Activated T-helper 2 cell treated with anti-CD3 and anti-CD28 coated beads, Interferon-gamma antibody, Interleukin-2, Interleukin-4, amounts not matched to agents 10 μg/mL and 5 μg/mL and 100 μg/mL, durations not matched to agents 14 hours and 24 hours and 36 hours (primary cell): ENCODE measurements around the gene OOSP4B. TPM values are rescaled to one million over a fixed set of nuclear protein-coding genes. Genes with fewer than 3 reads are reported as not detected.
"Not testable (repeated sequence)": the region's sequence is repeated elsewhere in the genome, so short reads cannot be mapped to it uniquely, and the experiment has no call there.

ENCODE experiments used
- DNase-seq: peaks from one replicate; pipeline ENCODE4 v3.0.0; 2021; ENCODE audit warnings: low spot score
- H3K27ac Mint-ChIP-seq: one replicate; pipeline ENCODE4 v1.8.0; 2021; ENCODE audit warnings: mixed read lengths
- H3K27me3 Mint-ChIP-seq: one replicate; pipeline ENCODE4 v1.8.0; 2021; ENCODE audit warnings: low read depth, mixed read lengths
- H3K36me3 Mint-ChIP-seq: one replicate; pipeline ENCODE4 v1.8.0; 2021; ENCODE audit warnings: low read depth, mixed read lengths
- H3K4me1 Mint-ChIP-seq: one replicate; pipeline ENCODE4 v1.8.0; 2021; ENCODE audit warnings: low read depth, mixed read lengths
- H3K4me3 Mint-ChIP-seq: one replicate; pipeline ENCODE4 v1.8.0; 2021; ENCODE audit warnings: low read depth, mild to moderate bottlenecking, moderate library complexity, mixed read lengths
- H3K9me3 Mint-ChIP-seq: one replicate; pipeline ENCODE4 v1.8.0; 2021; ENCODE audit warnings: mixed read lengths
- intact Hi-C: fragments of 100-400 bp; cut with micrococcal nuclease; formaldehyde crosslinking; loops from one replicate; pipeline ENCODE4 v1.15.1; 2023
- total RNA-seq: library from RNA; stranded (reverse); gene quantifications from 2 replicates; pipeline ENCODE4 v1.2.3, GENCODE V29; 2022

The OOSP4B gene
- total RNA-seq, 1 donor from 2014 or later = not detected

DNA sequence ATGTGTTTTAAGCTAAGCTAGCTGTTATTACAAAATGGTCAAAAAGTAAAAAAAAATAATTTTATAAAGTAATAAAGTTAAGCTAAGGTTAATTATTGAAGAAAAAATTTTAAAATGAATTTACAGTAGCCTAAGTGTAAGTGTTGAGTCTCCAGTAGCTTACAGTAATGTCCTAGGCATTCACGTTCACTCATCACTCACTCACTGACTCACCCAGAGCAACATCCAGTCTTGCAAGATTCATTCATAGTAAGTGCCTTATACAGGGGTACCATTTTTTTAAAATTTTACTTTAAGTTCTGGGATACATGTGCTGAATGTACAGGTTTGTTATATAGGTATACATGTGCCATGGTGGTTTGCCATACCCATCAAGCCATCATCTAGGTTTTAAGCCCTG lies 11.6 kb upstream of the OOSP4B start:
- intact Hi-C loops = no loop called here
- no peaks in the 10 kb centered on the region for H3K9me3 Mint-ChIP-seq
- H3K4me1 Mint-ChIP-seq = peaks cover 4% of the 10 kb centered on the region
- no peak for DNase-seq
- H3K36me3 Mint-ChIP-seq = no peaks in the 10 kb centered on the region
- no peak overlapping the region for H3K4me3 Mint-ChIP-seq
- H3K27me3 Mint-ChIP-seq = peaks cover 4% of the 10 kb centered on the region
- no peak overlapping the region for H3K27ac Mint-ChIP-seq

DNA sequence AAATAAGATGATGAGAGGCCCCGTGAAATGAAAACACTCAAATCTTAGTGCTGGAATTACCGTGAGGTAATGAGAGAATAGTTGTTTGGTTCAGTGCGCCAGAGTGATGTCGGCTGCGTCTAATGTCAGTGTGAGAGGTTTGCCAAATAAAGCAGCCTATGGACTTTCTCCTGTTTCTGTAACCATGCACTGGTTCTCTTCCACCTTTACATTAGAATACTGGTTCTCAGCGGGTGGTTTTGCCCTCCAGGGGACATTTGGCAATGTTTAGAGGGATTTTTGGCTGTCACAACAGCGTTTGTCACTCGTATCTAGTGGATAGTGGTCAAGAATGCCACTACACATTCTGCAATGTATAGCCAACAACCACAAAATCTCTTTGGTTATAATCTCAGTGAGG lies 1.1 kb downstream of the OOSP4B start:
- intact Hi-C loops = no loop called here
- Mint-ChIP-seq H3K4me1 (no peaks in the 10 kb centered on the region), H3K27me3 (peaks cover 1% of the 10 kb centered on the region), H3K36me3 (no peaks in the 10 kb centered on the region), H3K9me3 (no peaks in the 10 kb centered on the region), H3K27ac (no peak overlapping the region), H3K4me3 (no peak overlapping the region)
- DNase-seq = no peak

DNA sequence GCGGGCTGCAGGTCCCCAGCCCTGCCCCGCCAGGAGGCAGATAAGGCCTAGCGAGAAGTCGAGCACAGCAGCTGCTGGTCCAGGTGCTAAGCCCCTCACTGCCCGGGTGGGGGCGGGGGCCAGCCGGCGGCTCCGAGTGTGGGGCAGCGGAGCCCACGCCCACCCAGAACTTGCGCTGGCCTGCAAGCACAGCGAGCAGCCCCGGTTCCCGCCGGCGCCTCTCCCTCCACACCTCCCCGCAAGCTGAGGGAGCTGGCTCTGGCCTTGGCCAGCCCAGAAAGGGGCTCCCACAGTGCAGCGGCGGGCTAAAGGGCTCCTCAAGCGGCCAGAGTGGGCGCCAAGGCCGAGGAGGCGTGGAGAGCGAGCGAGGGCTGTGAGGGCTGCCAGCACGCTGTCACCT lies 3.4 kb downstream of the OOSP4B start:
- H3K4me1 Mint-ChIP-seq, H3K4me3 Mint-ChIP-seq, H3K9me3 Mint-ChIP-seq, H3K27me3 Mint-ChIP-seq, H3K36me3 Mint-ChIP-seq, intact Hi-C loops, DNase-seq, H3K27ac Mint-ChIP-seq: not testable (repeated sequence)

DNA sequence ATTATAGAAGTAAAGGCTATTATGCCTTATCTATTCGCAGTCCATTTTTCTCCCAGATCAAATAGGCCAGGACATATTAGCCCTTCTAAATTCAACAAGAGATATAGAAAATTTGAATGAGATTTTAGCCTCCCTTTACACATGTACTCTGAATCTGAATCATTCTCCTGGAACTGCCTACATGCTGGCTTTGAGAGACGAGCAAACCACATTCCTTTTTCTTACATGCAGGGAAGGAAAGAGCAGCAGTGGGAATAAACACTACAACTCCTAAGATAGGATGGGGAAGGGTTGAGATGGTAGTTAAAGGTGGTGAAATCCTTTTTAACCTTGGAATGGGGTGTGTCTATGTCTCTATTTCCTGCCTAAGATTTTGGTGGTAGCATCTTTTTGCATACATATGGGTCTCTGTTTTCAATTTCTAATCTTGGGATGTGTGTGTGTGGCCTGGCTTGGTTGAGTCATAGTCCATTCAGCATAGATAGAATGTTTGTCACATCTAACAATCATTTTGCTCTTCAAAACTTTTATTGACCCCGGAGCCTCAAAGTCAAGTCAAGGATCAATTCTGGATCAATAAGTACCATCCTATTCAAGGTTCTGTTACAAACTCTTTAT lies 12.1 kb downstream of the OOSP4B start:
- Mint-ChIP-seq H3K27me3 (no peaks in the 10 kb centered on the region), H3K36me3 (no peaks in the 10 kb centered on the region), H3K4me3 (no peak overlapping the region), H3K27ac (no peak overlapping the region), H3K9me3 (no peaks in the 10 kb centered on the region), H3K4me1 (no peaks in the 10 kb centered on the region)
- intact Hi-C loops = no loop called here
- no peak for DNase-seq

DNA sequence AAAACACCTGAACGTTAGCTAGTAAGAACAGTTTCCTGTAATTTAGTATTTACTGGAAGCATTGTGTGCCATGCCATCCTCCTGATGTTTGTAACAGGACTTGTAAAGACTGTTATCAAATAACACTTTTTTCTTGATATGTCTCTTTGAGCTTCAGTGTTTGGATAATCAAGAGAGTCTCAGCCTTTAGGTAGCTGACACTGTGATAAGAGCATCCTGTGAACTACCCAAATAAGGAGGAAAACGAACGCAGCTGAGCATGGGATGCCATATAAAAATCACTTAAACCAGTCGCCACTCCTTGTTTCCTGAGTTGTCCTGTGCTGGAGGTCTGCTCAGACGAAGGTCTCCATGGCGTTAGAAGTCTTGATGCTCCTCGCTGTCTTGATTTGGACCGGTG lies 23.1 kb downstream of the OOSP4B start, which contains the start of gene OOSP2:
OOSP2 (plus strand) TSS at position 301 of the 400 bp plus-strand sequence; CDS start at position 352, 51 bp downstream.
- no peak within 1 kb of the TSS for H3K27ac Mint-ChIP-seq
- no peak within 1 kb of the TSS for H3K4me3 Mint-ChIP-seq
- H3K9me3 Mint-ChIP-seq = no peaks in the 10 kb centered on the region

DNA sequence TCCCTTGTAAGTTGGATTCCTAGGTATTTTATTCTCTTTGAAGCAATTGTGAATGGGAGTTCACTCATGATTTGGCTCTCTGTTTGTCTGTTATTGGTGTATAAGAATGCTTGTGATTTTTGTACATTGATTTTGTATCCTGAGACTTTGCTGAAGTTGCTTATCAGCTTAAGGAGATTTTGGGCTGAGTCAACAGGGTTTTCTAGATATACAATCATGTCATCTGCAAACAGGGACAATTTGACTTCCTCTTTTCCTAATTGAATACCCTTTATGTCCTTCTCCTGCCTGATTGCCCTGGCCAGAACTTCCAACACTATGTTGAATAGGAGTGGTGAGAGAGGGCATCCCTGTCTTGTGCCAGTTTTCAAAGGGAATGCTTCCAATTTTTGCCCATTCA lies 33.4 kb downstream of the OOSP4B start:
- H3K27me3 Mint-ChIP-seq, H3K4me1 Mint-ChIP-seq, H3K36me3 Mint-ChIP-seq, H3K4me3 Mint-ChIP-seq, H3K27ac Mint-ChIP-seq, intact Hi-C loops, H3K9me3 Mint-ChIP-seq, DNase-seq: not testable (repeated sequence)

More for the DNA sequence above, 23.1 kb downstream of the OOSP4B start, which contains the start of gene OOSP2:
- no peak for DNase-seq
- Mint-ChIP-seq H3K36me3 (no peaks in the 10 kb centered on the region), H3K27me3 (no peaks in the 10 kb centered on the region), H3K4me1 (no peaks in the 10 kb centered on the region)
- intact Hi-C loops = no loop called here

DNA sequence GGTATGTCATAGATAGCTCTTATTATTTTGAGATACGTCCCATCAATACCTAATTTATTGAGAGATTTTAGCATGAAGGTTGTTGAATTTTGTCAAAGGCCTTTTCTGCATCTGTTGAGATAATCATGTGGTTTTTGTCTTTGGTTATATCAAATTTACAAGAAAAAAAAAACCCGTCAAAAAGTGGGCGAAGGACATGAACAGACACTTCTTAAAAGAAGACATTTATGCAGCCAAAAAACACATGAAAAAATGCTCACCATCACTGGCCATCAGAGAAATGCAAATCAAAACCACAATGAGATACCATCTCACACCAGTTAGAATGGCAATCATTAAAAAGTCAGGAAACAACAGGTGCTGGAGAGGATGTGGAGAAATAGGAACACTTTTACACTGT lies 33.9 kb downstream of the OOSP4B start:
- H3K36me3 Mint-ChIP-seq, intact Hi-C loops, H3K4me3 Mint-ChIP-seq, H3K27me3 Mint-ChIP-seq, H3K4me1 Mint-ChIP-seq, H3K27ac Mint-ChIP-seq, H3K9me3 Mint-ChIP-seq, DNase-seq: not testable (repeated sequence)

DNA sequence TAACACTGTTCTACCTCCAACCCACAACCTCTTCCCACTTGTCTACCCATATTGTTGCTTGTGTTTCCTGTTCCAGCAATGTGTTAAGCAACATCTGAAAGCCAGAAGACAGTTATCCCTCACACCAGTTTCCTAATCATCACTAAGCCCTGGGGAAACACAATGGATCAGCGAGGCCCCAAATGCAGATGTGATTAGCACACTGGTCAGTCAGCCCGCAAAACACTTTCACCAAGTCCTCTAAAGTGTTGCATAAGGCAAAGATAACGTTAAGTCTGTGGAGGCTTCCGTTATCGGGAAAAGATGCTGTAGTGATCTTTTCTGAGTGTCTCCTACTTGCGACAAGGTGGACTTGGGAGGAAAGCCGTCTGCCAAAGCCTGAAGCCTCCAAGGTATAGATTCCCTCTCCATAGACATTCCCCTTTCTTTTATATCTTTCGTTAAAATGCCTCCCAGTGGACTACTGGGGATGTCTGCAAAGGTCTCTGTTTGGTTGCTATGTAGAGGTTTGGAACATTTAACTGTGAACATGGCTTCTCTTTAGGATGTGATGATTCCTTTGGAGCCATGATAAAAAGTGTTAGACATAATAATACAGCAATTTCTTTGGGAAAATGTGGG lies 39.5 kb downstream of the OOSP4B start, which contains the start of gene MS4A3:
MS4A3 (plus strand) TSS at position 317 of the 621 bp plus-strand sequence. CDS start 4,496 bp downstream, outside the sequence.
- Mint-ChIP-seq H3K27me3 (peaks cover 2% of the 10 kb centered on the region), H3K9me3 (peaks cover 3% of the 10 kb centered on the region), H3K27ac (no peak within 1 kb of the TSS), H3K36me3 (no peaks in the 10 kb centered on the region), H3K4me3 (no peak within 1 kb of the TSS), H3K4me1 (peaks cover 3% of the 10 kb centered on the region)
- intact Hi-C loops = no loop called here
- DNase-seq = no peak

DNA sequence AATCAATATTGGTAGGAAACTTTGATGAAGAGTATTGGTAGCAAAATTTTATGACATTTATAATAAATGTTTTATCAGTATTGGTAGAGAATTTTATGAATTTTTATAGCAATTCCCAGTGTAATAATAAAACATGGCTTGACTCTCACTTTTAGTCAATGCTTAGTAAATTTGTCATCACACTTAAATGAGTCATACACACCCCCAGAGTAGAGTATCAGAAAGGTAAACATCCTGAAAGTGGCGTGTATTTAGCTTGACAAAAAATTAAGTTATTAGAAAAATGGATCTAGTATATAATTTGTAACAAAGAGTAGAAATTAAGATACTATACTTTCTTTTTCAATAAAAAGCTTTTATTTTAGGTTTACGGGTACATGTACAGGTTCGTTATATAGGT lies 42.1 kb downstream of the OOSP4B start:
- peaks cover 3% of the 10 kb centered on the region for H3K4me1 Mint-ChIP-seq
- no peaks in the 10 kb centered on the region for H3K27me3 Mint-ChIP-seq
- no peak overlapping the region for H3K27ac Mint-ChIP-seq
- intact Hi-C loops = no loop called here
- no peak overlapping the region for H3K4me3 Mint-ChIP-seq
- no peaks in the 10 kb centered on the region for H3K36me3 Mint-ChIP-seq
- DNase-seq = no peak
- peaks cover 3% of the 10 kb centered on the region for H3K9me3 Mint-ChIP-seq

DNA sequence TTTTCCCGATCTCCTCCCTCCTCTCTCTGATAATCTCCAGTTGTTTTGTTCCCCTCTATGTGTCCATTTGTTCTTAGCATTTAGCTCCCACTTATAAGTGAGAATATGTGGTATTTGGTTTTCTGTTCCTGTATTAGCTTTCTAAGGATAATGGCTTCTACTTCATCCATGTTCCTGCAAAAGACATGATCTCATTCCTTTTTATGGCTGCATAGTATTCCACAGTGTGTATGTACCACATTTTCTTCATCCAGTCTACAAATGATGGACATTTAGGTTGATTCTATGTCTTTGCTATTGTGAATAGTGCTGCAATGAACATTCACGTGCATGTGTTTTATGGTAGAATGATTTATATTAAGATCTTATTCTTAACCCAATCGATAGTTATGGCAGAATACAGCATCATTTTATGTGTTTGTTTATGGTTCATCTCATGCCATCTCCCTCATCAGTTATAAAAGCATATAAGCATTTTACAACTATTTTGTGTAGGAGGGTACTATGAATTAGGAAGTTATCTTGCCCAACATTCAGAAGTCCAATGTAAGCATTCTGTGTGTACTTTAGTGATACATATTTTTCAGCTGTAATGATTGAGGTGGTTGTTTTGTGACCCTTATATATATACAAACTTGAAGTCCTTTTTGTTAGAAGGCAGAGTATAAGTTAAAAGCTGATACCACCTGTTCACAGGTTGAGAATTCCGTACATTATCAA lies 42.7 kb downstream of the OOSP4B start:
- intact Hi-C loops = no loop called here
- Mint-ChIP-seq H3K9me3 (peaks cover 3% of the 10 kb centered on the region), H3K4me3 (no peak overlapping the region), H3K27ac (no peak overlapping the region), H3K4me1 (peaks cover 3% of the 10 kb centered on the region), H3K36me3 (no peaks in the 10 kb centered on the region), H3K27me3 (no peaks in the 10 kb centered on the region)
- DNase-seq = no peak

DNA sequence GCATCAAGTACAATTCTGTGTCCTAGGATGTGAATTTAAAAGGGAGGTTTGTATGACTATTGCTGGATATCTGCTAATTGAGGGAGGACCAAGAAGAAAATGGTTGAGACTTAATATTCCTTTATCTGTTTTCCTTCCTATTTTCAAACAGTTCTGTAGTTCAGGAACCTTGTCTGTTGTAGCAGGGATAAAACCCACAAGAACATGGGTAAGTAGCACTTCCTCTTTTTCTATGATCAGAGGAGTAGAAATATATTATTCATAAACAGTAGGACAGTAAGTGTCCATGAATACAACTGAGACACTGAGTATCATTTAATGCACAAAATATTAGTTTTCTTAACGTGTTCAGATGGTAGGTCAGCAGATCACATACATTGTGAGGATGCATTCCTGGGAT lies 47.1 kb downstream of the OOSP4B start:
- no peaks in the 10 kb centered on the region for H3K36me3 Mint-ChIP-seq

DNA sequence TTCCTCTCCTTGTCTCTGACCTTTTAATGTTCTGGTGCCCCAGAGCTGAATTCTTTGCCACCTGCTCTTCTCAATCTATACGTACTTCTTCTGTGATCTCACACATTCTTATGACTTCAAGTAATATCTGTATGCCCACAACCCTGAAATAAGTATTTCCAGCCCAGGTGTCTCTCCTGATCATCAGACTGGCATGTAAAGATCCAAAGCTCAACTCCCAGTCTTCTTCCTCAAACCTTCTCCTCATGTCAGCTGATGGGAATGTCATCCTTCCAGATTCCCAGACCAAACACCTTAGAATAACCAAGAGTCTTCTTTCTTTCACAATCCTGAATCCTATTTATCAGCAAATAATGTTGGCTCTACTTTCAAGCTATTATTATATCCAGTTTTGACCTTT lies 48.8 kb downstream of the OOSP4B start:
- Mint-ChIP-seq H3K9me3 (no peaks in the 10 kb centered on the region), H3K4me1 (no peaks in the 10 kb centered on the region), H3K36me3 (no peaks in the 10 kb centered on the region), H3K4me3 (no peak overlapping the region), H3K27me3 (no peaks in the 10 kb centered on the region), H3K27ac (no peak overlapping the region)
- DNase-seq = no peak
- intact Hi-C loops = no loop called here

More for the DNA sequence above, 47.1 kb downstream of the OOSP4B start:
- DNase-seq = no peak
- H3K9me3 Mint-ChIP-seq = peaks cover 3% of the 10 kb centered on the region
- intact Hi-C loops = no loop called here
- no peaks in the 10 kb centered on the region for H3K27me3 Mint-ChIP-seq
- no peak overlapping the region for H3K4me3 Mint-ChIP-seq
- peaks cover 3% of the 10 kb centered on the region for H3K4me1 Mint-ChIP-seq
- no peak overlapping the region for H3K27ac Mint-ChIP-seq

DNA sequence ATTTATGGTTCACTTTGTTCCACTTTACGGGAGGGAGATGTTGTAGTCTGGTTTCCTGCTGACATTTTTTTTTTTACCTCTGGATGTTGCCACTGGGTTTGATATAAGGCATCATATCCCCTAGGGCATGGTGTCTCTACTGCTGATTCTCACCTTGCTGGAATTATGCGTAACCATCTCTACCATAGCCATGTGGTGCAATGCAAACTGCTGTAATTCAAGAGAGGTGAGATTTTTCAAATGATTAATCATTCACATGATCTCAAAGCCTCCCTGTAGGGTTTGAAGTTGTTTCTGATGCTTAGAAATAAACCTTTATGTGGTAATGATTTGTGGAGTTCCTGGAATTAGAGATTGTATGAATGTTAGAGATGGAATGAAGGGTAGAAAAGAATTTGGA lies 52.5 kb downstream of the OOSP4B start:
- no peak for DNase-seq
- no peaks in the 10 kb centered on the region for H3K27me3 Mint-ChIP-seq
- no peaks in the 10 kb centered on the region for H3K9me3 Mint-ChIP-seq
- H3K36me3 Mint-ChIP-seq = no peaks in the 10 kb centered on the region
- H3K4me3 Mint-ChIP-seq = no peak overlapping the region
- no peaks in the 10 kb centered on the region for H3K4me1 Mint-ChIP-seq
- H3K27ac Mint-ChIP-seq = no peak overlapping the region
- intact Hi-C loops = no loop called here
